CD1c-positive myeloid dendritic cell (primary cell): Measurements from ENCODE around the gene BBS1.
A peak's percentile ranks its signal among the peaks of the same experiment; 100 is the strongest.
"Not testable (repeated sequence)": the region's sequence is repeated elsewhere in the genome, so short reads cannot be mapped to it uniquely, and the experiment has no call there.

Source experiments
- DNase-seq: peaks from one replicate; pipeline ENCODE4 v3.0.0-alpha.2; 2016; ENCODE audit errors: extremely low spot score

The BBS1 gene

GRCh38 chr11:66579017-66579606 is 68.7 kb downstream of the BBS1 start:
- DNase-seq: peak; percentile 89

GRCh38 chr11:66580803-66581202 is 70.4 kb downstream of the BBS1 start:
- peak; percentile 28 for DNase-seq

- no peak for DNase-seq
Observed at GRCh38 chr11:66581261-66581660, 70.8 kb downstream of the BBS1 start.

GRCh38 chr11:66582565-66583147 is 72.2 kb downstream of the BBS1 start:
- not testable (repeated sequence) for DNase-seq
